ENCODE results near the gene MYBPH.

DNA sequence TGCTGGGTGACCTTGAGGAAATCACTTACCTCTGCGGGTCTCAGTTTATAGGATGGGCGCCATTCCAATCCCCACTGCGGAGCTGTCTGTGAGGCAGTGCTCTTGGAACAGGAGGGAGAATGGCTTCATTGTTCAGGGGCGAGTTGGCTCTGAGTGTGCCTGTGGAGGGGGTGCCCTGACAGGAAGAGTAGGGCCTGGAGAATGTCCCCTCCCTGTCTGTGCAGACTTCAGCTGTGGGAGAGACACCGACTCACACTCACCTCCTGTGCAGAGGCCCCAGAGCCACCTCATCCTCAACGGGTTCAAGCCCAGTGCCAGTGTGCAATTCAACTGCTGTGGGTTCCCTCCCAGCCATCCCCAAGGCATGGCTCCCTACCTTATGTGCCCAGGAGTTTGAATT is 31.0 kb downstream of the MYBPH start:
- TF ChIP-seq, protein P1, sequence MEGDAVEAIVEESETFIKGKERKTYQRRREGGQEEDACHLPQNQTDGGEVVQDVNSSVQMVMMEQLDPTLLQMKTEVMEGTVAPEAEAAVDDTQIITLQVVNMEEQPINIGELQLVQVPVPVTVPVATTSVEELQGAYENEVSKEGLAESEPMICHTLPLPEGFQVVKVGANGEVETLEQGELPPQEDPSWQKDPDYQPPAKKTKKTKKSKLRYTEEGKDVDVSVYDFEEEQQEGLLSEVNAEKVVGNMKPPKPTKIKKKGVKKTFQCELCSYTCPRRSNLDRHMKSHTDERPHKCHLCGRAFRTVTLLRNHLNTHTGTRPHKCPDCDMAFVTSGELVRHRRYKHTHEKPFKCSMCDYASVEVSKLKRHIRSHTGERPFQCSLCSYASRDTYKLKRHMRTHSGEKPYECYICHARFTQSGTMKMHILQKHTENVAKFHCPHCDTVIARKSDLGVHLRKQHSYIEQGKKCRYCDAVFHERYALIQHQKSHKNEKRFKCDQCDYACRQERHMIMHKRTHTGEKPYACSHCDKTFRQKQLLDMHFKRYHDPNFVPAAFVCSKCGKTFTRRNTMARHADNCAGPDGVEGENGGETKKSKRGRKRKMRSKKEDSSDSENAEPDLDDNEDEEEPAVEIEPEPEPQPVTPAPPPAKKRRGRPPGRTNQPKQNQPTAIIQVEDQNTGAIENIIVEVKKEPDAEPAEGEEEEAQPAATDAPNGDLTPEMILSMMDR (IDR thresholded peaks at IDR 0.05): no peak
- no peak for TF ChIP-seq POLR2A (IDR thresholded peaks at IDR 0.05)
